RWPE1 (cell line): ENCODE data around the gene CRYAA.

Experiments used
- CTCF ChIA-PET: fragments of 350-600 bp; sonication (Branson Sonifier 250); formaldehyde crosslinking; extraction: SDS; loops from one replicate; lab custom pipeline; 2021; lab: Yijun Ruan, JAX
- POLR2A ChIA-PET: fragments of 400-600 bp; formaldehyde crosslinking; extraction: SDS; loops from one replicate; lab custom pipeline; 2020; ENCODE audit warnings: antibody characterized with exemption; ENCODE audit not compliant: low non-redundant PET; lab: Yijun Ruan, JAX
- DNase-seq: peaks from one replicate; pipeline ENCODE4 v3.0.0; 2012; ENCODE audit warnings: low spot score
- H3K27ac ChIP-seq: fragments of 450-650 bp; 2 replicates; pipeline ENCODE4 v1.5.1; 2017
- CTCF ChIP-seq: fragments of 450-650 bp; conservative IDR thresholded peaks from 2 replicates; pipeline ENCODE4 v1.5.1; 2017; ENCODE audit warnings: low read depth, mild to moderate bottlenecking

The CRYAA gene

DNA sequence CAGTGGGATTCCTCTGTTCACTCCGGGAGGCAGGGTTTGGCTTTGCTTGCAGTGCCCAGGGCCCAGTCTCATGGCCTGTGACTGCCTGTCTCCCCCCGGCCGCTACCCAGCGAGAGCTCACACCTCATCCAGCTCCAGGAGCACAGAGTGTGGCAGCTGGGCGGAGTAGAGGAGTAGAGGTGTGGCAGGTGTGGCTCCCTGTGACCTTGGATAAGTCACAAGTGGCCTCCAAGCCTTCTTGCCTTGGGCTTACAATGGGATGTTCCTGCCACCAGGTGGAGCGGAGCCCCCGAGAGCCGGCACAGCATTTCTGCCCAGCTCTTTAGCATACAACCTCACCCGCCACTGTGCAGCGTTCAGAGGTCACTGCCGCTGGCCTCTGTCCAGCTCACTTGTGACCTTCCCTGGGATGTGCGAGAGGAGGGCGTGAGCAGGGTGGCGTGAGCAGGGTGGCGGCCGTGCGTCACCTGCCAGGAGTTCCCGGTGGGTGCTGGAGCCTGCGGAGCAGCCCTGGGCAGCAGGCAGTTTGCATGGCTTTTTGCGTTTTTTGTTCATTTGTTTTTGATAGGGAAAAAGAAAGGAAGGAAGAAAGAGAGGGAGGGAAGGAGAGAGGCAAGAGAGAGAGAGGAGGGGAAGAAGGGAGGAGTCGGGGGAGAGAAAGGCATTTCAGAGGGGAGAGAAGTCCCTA lies 42.4 kb downstream of the CRYAA start:
- no peak for TF ChIP-seq CTCF
- peak overlapping the region; percentile 28 for H3K27ac ChIP-seq
- DNase-seq: no peak
- CTCF ChIA-PET: interaction anchor here (0.6 kb wide), 1 partner anchor 10 kb away, joined by 3 read pairs; no protein-coding TSS in a partner anchor
- POLR2A ChIA-PET: no interaction called here

DNA sequence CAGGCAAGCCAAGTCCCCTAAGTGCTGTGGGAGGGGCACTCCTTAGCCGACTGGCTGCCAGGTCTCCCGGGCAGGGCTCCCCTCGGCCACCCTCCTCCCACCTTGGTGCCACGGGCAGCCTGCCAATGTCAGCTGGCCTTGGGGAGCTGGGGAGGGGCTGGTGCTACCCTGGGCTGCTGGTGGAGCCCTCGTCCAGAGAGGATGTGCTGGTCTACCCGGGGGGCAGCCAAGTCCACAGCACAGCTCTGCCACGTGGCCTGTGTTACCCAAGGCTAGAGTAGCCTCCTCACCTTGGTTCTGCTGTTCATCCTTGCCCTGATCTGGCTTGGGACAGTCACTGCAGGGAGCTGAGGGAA lies 42.9 kb downstream of the CRYAA start:
- DNase-seq: no peak
- TF ChIP-seq CTCF: no peak
- peak overlapping the region; percentile 28 for H3K27ac ChIP-seq
- ChIA-PET POLR2A (no interaction called here), CTCF (no interaction called here)
